H1 (cell line): Measurements from ENCODE around the gene ARHGAP28. TPM values are rescaled to one million over a fixed set of nuclear protein-coding genes. Genes with fewer than 3 reads are reported as not detected.

Experiments
- CTCF ChIA-PET: fragments of 300-600 bp; sonication (Branson Sonifier 250); formaldehyde crosslinking; loops from one replicate; lab custom pipeline; 2021; ENCODE audit not compliant: partially characterized antibody; lab: Charles Lee
- POLR2A ChIA-PET: fragments of 300-600 bp; sonication (Branson Sonifier 250); formaldehyde crosslinking; loops from one replicate; lab custom pipeline; 2021; ENCODE audit warnings: inconsistent platforms; ENCODE audit not compliant: partially characterized antibody; lab: Charles Lee
- DNase-seq, 2 experiments: peaks; one replicate each; pipeline versions ENCODE4 v3.0.0 to v3.0.0-alpha.2; 2010 to 2022; ENCODE audit warnings: low spot score in 2 of 2, low read depth in 1 of 2, mixed read lengths in 1 of 2
- FAIRE-seq: peaks from 2 replicates; lab custom pipeline; 2011; peaks lifted over from hg19 to GRCh38; lab: Jason Lieb, UNC
- H2AFZ ChIP-seq: 2 replicates; pipeline ENCODE4 v1.8.1; 2012; ENCODE audit warnings: low read length, inconsistent platforms
- H2AK5ac ChIP-seq: 2 replicates; pipeline ENCODE4 v1.6.1; 2013; ENCODE audit warnings: low read depth, low read length
- H2BK120ac ChIP-seq: replicated peaks from 2 replicates; pipeline ENCODE3; 2013; ENCODE audit warnings: low read depth, low read length, inconsistent platforms
- H2BK12ac ChIP-seq: 2 replicates; pipeline ENCODE4 v1.6.1; 2013; ENCODE audit warnings: low read depth, low read length
- H2BK15ac ChIP-seq: 2 replicates; pipeline ENCODE4 v1.6.1; 2013; ENCODE audit warnings: low read length
- H2BK20ac ChIP-seq: 2 replicates; pipeline ENCODE4 v1.6.1; 2013; ENCODE audit warnings: low read length
- H2BK5ac ChIP-seq: 2 replicates; pipeline ENCODE4 v1.6.1; 2013; ENCODE audit warnings: low read depth, low read length
- H3K14ac ChIP-seq: 2 replicates; pipeline ENCODE4 v1.6.1; 2013; ENCODE audit warnings: inconsistent platforms; ENCODE audit not compliant: insufficient read length
- H3K18ac ChIP-seq: 2 replicates; pipeline ENCODE4 v1.6.1; 2013; ENCODE audit warnings: low read length; ENCODE audit errors: extremely low read depth
- H3K23ac ChIP-seq: 2 replicates; pipeline ENCODE4 v1.6.1; 2013; ENCODE audit warnings: inconsistent platforms; ENCODE audit not compliant: insufficient read length
- H3K23me2 ChIP-seq: 2 replicates; pipeline ENCODE4 v1.6.1; 2013; ENCODE audit warnings: low read depth, low read length
- H3K27ac ChIP-seq: 2 replicates; pipeline ENCODE4 v1.6.1; 2011; ENCODE audit warnings: low read depth, low read length, inconsistent platforms
- H3K27me3 ChIP-seq, 4 experiments: replicated peaks in 1 of 4; 1 replicate in 1 of 4; 2 replicates in 3 of 4; pipeline versions ENCODE4 v1.6.1 to v1.8.1; 2011 to 2013; ENCODE audit warnings: low read length in 3 of 4, mild to moderate bottlenecking in 3 of 4, inconsistent platforms in 2 of 4, mixed read lengths in 2 of 4, moderate library complexity in 1 of 4; ENCODE audit not compliant: control insufficient read depth in 3 of 4, insufficient read depth in 3 of 4; ENCODE audit errors: extremely low read depth in 1 of 4
- H3K36me3 ChIP-seq, 4 experiments: 2 replicates each; pipeline versions ENCODE4 v1.6.1 to v1.8.1; 2011 to 2013; ENCODE audit warnings: mild to moderate bottlenecking in 4 of 4, low read length in 3 of 4, moderate library complexity in 2 of 4, control low read depth in 1 of 4, inconsistent platforms in 1 of 4; ENCODE audit not compliant: insufficient read depth in 4 of 4, control insufficient read depth in 2 of 4
- H3K4ac ChIP-seq: replicated peaks from 2 replicates; pipeline ENCODE3; 2013; ENCODE audit warnings: low read length, low read depth, mixed read lengths, inconsistent platforms; ENCODE audit not compliant: insufficient read length
- H3K4me1 ChIP-seq, 4 experiments: replicated peaks in 1 of 4; 1 replicate in 1 of 4; 2 replicates in 3 of 4; pipeline versions ENCODE4 v1.6.1 to v1.8.1; 2011 to 2013; ENCODE audit warnings: low read length in 3 of 4, inconsistent platforms in 2 of 4, mixed read lengths in 1 of 4; ENCODE audit not compliant: insufficient read depth in 4 of 4, control insufficient read depth in 3 of 4
- H3K4me2 ChIP-seq, 2 experiments: 2 replicates each; pipeline versions ENCODE4 v1.6.1 to v1.8.1; 2011 to 2013; ENCODE audit warnings: low read depth in 2 of 2, low read length in 2 of 2, control low read depth in 1 of 2, inconsistent platforms in 1 of 2, mild to moderate bottlenecking in 1 of 2; ENCODE audit not compliant: insufficient read depth in 1 of 2
- H3K4me3 ChIP-seq, 4 experiments: fragments of 200-600, 300-600 bp in 1 of 4; sonication (generic), shearing (Covaris generic), sonication (Bioruptor Twin) in 1 of 4; 2 replicates each; pipeline versions ENCODE4 v1.5.1 to v1.8.1; 2011 to 2016; ENCODE audit warnings: low read length in 4 of 4, low read depth in 3 of 4, control low read depth in 2 of 4, inconsistent platforms in 2 of 4, mild to moderate bottlenecking in 2 of 4, mixed read lengths in 1 of 4, moderate library complexity in 1 of 4; ENCODE audit not compliant: insufficient read depth in 2 of 4; ENCODE audit errors: extremely low read depth in 1 of 4
- H3K56ac ChIP-seq: replicated peaks from 2 replicates; pipeline ENCODE3; 2013; ENCODE audit warnings: low read depth, mild to moderate bottlenecking, mixed read lengths, low read length, inconsistent platforms; ENCODE audit not compliant: insufficient read length
- H3K79me1 ChIP-seq: 2 replicates; pipeline ENCODE4 v1.6.1; 2013; ENCODE audit warnings: low read depth, low read length, control low read depth
- H3K79me2 ChIP-seq, 2 experiments: 2 replicates each; pipeline versions ENCODE4 v1.6.1 to v1.8.1; 2012 to 2013; ENCODE audit warnings: low read length in 2 of 2, mild to moderate bottlenecking in 2 of 2, inconsistent platforms in 1 of 2; ENCODE audit not compliant: insufficient read depth in 2 of 2, control insufficient read depth in 1 of 2
- H3K9ac ChIP-seq, 4 experiments: replicated peaks in 1 of 4; 1 replicate in 1 of 4; 2 replicates in 3 of 4; pipeline versions ENCODE4 v1.6.1 to v1.8.1; 2011 to 2013; ENCODE audit warnings: low read depth in 3 of 4, low read length in 3 of 4, control low read depth in 2 of 4, mild to moderate bottlenecking in 2 of 4, moderate library complexity in 2 of 4, inconsistent platforms in 1 of 4; ENCODE audit errors: extremely low read depth in 1 of 4
- H3K9me3 ChIP-seq, 2 experiments: 2 replicates each; pipeline versions ENCODE4 v1.6.1 to v1.8.1; 2012 to 2013; ENCODE audit warnings: mild to moderate bottlenecking in 2 of 2, moderate library complexity in 2 of 2, control low read depth in 1 of 2, inconsistent platforms in 1 of 2, low read depth in 1 of 2, low read length in 1 of 2, mixed read lengths in 1 of 2; ENCODE audit not compliant: insufficient read depth in 2 of 2
- H4K20me1 ChIP-seq, 2 experiments: replicated peaks in 1 of 2; 2 replicates each; pipeline versions ENCODE3 to v1.8.1; 2011 to 2013; ENCODE audit warnings: inconsistent platforms in 2 of 2, low read length in 2 of 2, mild to moderate bottlenecking in 1 of 2; ENCODE audit not compliant: insufficient read depth in 2 of 2, control insufficient read depth in 1 of 2
- H4K5ac ChIP-seq: 2 replicates; pipeline ENCODE4 v1.6.1; 2013; ENCODE audit warnings: low read length, low read depth, mixed read lengths, inconsistent platforms; ENCODE audit not compliant: insufficient read length
- H4K8ac ChIP-seq: 2 replicates; pipeline ENCODE4 v1.8.0; 2013; ENCODE audit warnings: mild to moderate bottlenecking, moderate library complexity, low read length, inconsistent platforms; ENCODE audit not compliant: insufficient read depth; ENCODE audit errors: extremely low read depth
- H4K91ac ChIP-seq: replicated peaks from 2 replicates; pipeline ENCODE3; 2013; ENCODE audit warnings: low read length, mixed read lengths, inconsistent platforms; ENCODE audit not compliant: insufficient read length
- BCL11A ChIP-seq, 2 experiments: IDR thresholded peaks; one replicate each; pipeline ENCODE4 v1.6.1; 2011; ENCODE audit warnings: low read depth in 2 of 2, low read length in 2 of 2, mild to moderate bottlenecking in 2 of 2
- BRCA1 ChIP-seq: IDR thresholded peaks from 2 replicates; pipeline ENCODE4 v1.6.1; 2012; ENCODE audit warnings: low read depth, low read length, improper control_type of control experiment
- CBX5 ChIP-seq: fragments of 300-800, 300-1000 bp; sonication (generic); IDR thresholded peaks from 2 replicates; pipeline ENCODE4 v1.7.1; 2016; ENCODE audit warnings: antibody characterized with exemption, low read length, low read depth
- CHD1 ChIP-seq: IDR thresholded peaks from 2 replicates; pipeline ENCODE4 v1.6.1; 2012; ENCODE audit warnings: low read depth, low read length, improper control_type of control experiment
- CREB1 ChIP-seq: IDR thresholded peaks from 2 replicates; pipeline ENCODE4 v1.6.1; 2012; ENCODE audit warnings: inconsistent platforms
- GABPA ChIP-seq: IDR thresholded peaks from 2 replicates; pipeline ENCODE4 v1.6.1; 2011; ENCODE audit warnings: mild to moderate bottlenecking, low read length, moderate library complexity, borderline replicate concordance; ENCODE audit not compliant: insufficient read depth
- KDM1A ChIP-seq: fragments of 200-600, 300-600 bp; sonication (generic); IDR thresholded peaks from 2 replicates; pipeline ENCODE4 v1.7.1; 2016; ENCODE audit warnings: mild to moderate bottlenecking, low read length, borderline replicate concordance
- RNF2 ChIP-seq: fragments of 200-900, 300-1000 bp; sonication (generic); IDR thresholded peaks from 2 replicates; pipeline ENCODE4 v1.7.1; 2016; ENCODE audit warnings: borderline replicate concordance, low read depth, mild to moderate bottlenecking, antibody characterized with exemption, low read length; ENCODE audit not compliant: poor library complexity, severe bottlenecking; ENCODE audit errors: missing control alignments
- SP2 ChIP-seq: IDR thresholded peaks from 2 replicates; pipeline ENCODE4 v1.6.1; 2012; ENCODE audit warnings: mild to moderate bottlenecking, low read length, inconsistent platforms
- TCF12 ChIP-seq: IDR thresholded peaks from 2 replicates; pipeline ENCODE4 v1.6.1; 2011; ENCODE audit warnings: low read depth, mild to moderate bottlenecking, low read length
- WGBS, 2 experiments: shearing (Covaris generic) in 1 of 2; methylation state at CpG; one replicate each; pipeline versions ENCODE4 v1.1.6 to v1.1.7; 2013 to 2015; ENCODE audit warnings: low lambda C conversion rate in 2 of 2, mixed read lengths in 2 of 2, inconsistent platforms in 1 of 2, low coverage in 1 of 2, missing lambda C conversion rate in 1 of 2; ENCODE audit not compliant: insufficient replicate concordance in 2 of 2, insufficient coverage in 1 of 2, insufficient read length in 1 of 2; ENCODE audit errors: extremely low coverage in 1 of 2, missing lambda C conversion rate in 1 of 2; 5-methylcytosine and 5-hydroxymethylcytosine counted together
- polyA plus RNA-seq, 7 experiments: library from polyadenylated mRNA; depleted of rRNA in 3 of 7; stranded (reverse) in 5 of 7; unstranded in 2 of 7; fragments of >200 nt in 5 of 7; fragments of 200-250 nt in 2 of 7; gene quantifications; 1 replicate in 5 of 7; 2 replicates in 1 of 7; 4 replicates in 1 of 7; pipeline versions ENCODE4 v1.2.1 to v1.2.3, GENCODE V29; 2011 to 2013; ENCODE audit warnings: missing spikeins in 2 of 7, mixed read lengths in 2 of 7
- total RNA-seq: library from RNA; stranded (reverse); fragmentation: NEBNext Ultra II Directional; extraction: Animal tissue kit (Norgen Biotek cat#: 25700); gene quantifications from 2 replicates; pipeline ENCODE4 v1.2.1, GENCODE V29; 2021
- TF ChIP-seq, protein P1 (sequence below): IDR thresholded peaks from 2 replicates; pipeline ENCODE4 v1.6.1; 2012; ENCODE audit warnings: inconsistent platforms
- TF ChIP-seq, protein P2 (sequence below): IDR thresholded peaks from 2 replicates; pipeline ENCODE4 v1.6.1; 2012; ENCODE audit warnings: inconsistent platforms

ARHGAP28 gene
- total and polyA plus RNA-seq, 2 of the 8 experiments (the other 6 are each of a cell fraction or from before 2014, with no cell fraction given), result 2.9 to 14.4 TPM

GRCh38 chr18:6859676-6860422, 130.3 kb downstream of the ARHGAP28 start:
- Histone ChIP-seq H3K27me3 (no peaks in the 10 kb centered on the region), H3K14ac (no peak overlapping the region), H3K9ac (no peak overlapping the region), H2AFZ (no peak overlapping the region), H3K4ac (no peak overlapping the region), H2BK12ac (no peak overlapping the region), H2BK15ac (no peak overlapping the region), H3K23ac (no peak overlapping the region), H4K8ac (no peak overlapping the region), H3K4me2 (no peak overlapping the region), H3K79me2 (no peaks in the 10 kb centered on the region), H3K56ac (no peak overlapping the region), H2BK5ac (no peak overlapping the region), H3K79me1 (no peaks in the 10 kb centered on the region; the same call in 1 of the 2 replicates), H3K9me3 (peaks cover 0 to 3% of the 10 kb centered on the region in 2 experiments; a peak in 1 of 4 replicates), H4K20me1 (no peaks in the 10 kb centered on the region), H2BK120ac (no peak overlapping the region), H4K5ac (no peak overlapping the region), H3K18ac (no peak overlapping the region), H4K91ac (no peak overlapping the region), H3K23me2 (no peaks in the 10 kb centered on the region), H3K4me3 (no peak overlapping the region), H3K27ac (no peak overlapping the region), H2BK20ac (no peak overlapping the region), H2AK5ac (no peak overlapping the region), H3K4me1 (peaks cover 2 to 10% (median 8%) of the 10 kb centered on the region in 4 experiments), H3K36me3 (no peaks in the 10 kb centered on the region)
- FAIRE-seq (no peak), DNase-seq (no peak)
- WGBS, 2 experiments, result 84% methylated on average over 4 of the region's 4 CpGs; no CpG with 5 or more reads in 1 of the 2 experiments
- ChIA-PET CTCF (interaction anchor here (0.6 to 1.3 kb wide), 2 partner anchors 10 to 299 kb away, joined by 3 read pairs; no protein-coding TSS in a partner anchor), POLR2A (no interaction called here)
- TF ChIP-seq BRCA1, result no peak
- no peak for TF ChIP-seq SP2
- no peak for TF ChIP-seq TCF12
- no peak for TF ChIP-seq RNF2
- TF ChIP-seq GABPA, result no peak
- no peak for TF ChIP-seq KDM1A
- no peak for TF ChIP-seq BCL11A (IDR thresholded peaks at IDR 0.05; ENCODE audit: low read depth in 2 of 2, low read length in 2 of 2)
- TF ChIP-seq CREB1, result no peak
- no peak for TF ChIP-seq CBX5
- TF ChIP-seq, protein P1, sequence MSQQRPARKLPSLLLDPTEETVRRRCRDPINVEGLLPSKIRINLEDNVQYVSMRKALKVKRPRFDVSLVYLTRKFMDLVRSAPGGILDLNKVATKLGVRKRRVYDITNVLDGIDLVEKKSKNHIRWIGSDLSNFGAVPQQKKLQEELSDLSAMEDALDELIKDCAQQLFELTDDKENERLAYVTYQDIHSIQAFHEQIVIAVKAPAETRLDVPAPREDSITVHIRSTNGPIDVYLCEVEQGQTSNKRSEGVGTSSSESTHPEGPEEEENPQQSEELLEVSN, result no peak
- TF ChIP-seq, protein P2, sequence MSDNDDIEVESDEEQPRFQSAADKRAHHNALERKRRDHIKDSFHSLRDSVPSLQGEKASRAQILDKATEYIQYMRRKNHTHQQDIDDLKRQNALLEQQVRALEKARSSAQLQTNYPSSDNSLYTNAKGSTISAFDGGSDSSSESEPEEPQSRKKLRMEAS, result no peak
- no peak for TF ChIP-seq CHD1
